Activated naive CD4-positive, alpha-beta T cell treated with anti-CD3 and anti-CD28 coated beads, Interleukin-2, amount 50 U/mL, for 16 hours (primary cell): ENCODE data around the gene UFC1.
A peak's percentile ranks its signal among the peaks of the same experiment; 100 is the strongest.

ENCODE experiments used
- DNase-seq: peaks from one replicate; pipeline ENCODE4 v3.0.0-alpha.2; 2020

UFC1 gene

GRCh38 chr1:161172349-161172748 is 18.6 kb downstream of the UFC1 start:
- no peak for DNase-seq

- no peak for DNase-seq
Measured at GRCh38 chr1:161172776-161173376, 19.1 kb downstream of the UFC1 start.

GRCh38 chr1:161173711-161174110 is 19.9 kb downstream of the UFC1 start:
- no peak for DNase-seq

DNA sequence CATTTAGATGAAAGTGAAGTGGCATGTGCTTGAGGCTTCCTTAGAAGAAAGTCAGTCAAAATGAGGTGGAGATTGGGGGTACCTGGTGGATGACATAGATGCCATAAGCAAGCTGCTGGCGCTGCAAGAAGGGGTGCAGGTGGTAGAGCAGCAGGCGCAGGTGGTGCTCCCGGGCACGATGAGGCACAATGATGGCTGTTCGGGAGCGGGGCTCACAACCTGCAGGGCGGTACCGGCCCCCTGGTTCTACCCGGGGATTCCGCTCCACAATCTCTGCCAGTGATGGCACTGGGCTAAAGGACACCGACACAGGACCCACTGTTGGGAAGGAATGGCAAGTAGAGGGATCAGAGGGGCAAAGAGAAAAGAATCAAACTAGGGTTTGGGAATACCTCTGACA is 21.1 kb downstream of the UFC1 start:
- no peak for DNase-seq

- DNase-seq: no peak
Measured at GRCh38 chr1:161175771-161176453, 22.1 kb downstream of the UFC1 start.

DNA sequence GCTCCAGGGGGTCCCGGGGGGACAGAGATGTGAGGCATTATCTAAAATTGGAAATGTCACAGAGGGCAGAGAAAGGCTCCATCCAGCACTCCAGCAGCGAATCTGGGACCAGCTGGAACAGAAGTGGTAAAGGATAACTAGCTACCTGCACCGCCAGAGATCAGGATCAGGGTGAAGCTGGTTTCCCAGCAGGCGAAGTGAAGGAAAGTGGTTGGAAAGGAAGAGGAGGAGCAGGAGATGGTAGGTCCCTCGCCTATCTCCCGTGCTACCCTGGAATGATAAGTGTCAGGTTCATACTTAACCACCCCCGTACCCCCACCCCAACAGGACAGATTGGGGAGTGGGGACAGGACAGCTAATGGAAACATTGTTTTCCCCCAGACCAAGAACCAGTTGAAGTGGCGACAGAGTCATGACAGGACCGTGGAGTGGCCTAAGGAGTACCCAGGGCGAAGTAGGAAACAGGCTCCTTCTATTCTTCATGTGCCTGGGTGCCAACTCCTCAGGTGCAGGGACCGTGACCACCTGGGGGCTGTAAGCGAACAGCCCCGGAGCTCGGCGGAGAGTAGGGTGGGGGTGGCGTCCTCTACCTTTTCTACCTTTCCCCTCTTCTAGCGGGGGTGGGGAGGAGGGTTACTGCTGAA is 22.8 kb downstream of the UFC1 start:
- DNase-seq: no peak

DNA sequence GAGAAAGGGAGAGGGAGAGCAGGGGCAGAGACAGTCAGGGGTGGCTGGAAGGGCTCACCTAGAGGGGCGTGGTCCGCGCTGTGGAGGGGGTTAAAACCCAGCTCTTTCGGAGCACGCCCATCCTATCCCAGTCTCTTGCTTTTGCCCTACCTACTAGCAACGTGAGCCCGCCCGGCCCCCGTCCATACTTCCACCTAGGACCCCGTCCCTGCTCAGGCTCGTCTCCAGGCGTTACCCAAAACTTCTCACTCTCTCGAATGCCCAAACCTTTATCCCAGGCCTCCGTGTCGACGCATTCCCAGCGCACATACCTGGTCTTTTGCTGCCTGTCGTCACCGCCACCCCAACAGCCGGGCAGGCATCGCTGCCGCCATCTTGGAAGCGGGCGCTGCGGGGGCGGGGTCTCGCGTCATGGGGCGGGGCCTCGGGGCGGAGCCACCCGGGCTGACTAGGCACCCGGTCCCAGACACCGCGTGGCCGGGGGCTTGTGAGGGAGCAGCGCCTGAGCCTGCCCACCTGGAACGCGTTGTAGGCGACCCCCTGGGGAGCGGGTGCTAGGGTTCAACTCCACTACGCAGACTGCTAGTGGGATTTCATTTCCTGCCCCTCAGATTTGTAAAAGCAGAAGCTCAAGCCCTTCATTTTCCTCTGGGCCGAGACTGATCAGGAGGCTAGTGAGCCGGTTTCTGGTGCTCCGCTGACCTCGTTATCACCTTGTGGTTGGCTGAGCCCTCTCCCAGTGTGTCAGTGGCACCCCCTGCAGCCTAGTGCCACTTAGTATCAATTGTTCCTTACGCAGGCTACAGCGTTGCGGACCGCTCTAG is 23.5 kb downstream of the UFC1 start, which contains the start of gene B4GALT3:
B4GALT3 (minus strand) TSS at position 396 of the 824 bp plus-strand sequence. CDS start 1,447 bp downstream, outside the sequence.
- peak; percentile 95 for DNase-seq

- DNase-seq: no peak
Measured at GRCh38 chr1:161177936-161178244, 24.1 kb downstream of the UFC1 start.

DNA sequence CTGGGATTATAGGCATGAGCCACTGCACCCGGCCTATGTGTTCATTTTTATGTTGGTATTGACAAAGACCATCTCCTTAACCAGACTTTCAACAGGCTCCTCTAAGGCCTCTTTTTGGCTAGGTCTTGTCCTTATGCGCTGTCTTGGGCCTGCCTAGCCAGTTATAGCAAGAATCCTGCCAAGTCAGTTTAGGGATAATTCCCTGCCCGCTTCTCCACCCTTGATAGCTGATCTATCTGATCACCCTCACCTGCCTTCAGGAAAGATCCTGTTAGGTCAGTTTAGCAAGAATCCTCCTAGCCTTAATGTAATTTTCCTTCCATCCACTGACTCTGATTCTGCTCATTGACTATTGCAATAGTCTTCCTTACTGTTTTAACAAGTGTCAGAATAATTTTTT is 25.9 kb downstream of the UFC1 start:
- no peak for DNase-seq

DNA sequence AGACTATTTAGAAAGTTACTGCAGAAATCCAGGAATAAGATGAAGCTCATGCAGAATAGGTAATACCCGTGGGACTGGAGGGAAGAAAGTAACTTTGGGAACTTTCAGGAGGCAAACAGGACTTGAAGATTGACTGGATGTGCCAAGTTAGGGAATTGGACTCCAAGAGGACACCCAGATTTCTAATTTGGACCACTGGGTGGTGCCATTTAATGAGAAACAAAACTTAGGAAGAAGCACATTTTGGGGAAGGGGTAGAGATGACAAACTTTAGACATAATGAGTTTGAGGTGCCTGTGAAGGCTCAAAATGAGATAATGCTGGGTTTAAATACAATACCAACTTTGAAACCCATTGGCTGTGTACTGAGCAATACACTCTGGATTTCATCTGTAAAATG is 26.9 kb downstream of the UFC1 start:
- no peak for DNase-seq

- peak; percentile 65 for DNase-seq
Measured at GRCh38 chr1:161182214-161182613, 28.4 kb downstream of the UFC1 start.

GRCh38 chr1:161185282-161185682 is 31.5 kb downstream of the UFC1 start:
- peak; percentile 66 for DNase-seq

DNA sequence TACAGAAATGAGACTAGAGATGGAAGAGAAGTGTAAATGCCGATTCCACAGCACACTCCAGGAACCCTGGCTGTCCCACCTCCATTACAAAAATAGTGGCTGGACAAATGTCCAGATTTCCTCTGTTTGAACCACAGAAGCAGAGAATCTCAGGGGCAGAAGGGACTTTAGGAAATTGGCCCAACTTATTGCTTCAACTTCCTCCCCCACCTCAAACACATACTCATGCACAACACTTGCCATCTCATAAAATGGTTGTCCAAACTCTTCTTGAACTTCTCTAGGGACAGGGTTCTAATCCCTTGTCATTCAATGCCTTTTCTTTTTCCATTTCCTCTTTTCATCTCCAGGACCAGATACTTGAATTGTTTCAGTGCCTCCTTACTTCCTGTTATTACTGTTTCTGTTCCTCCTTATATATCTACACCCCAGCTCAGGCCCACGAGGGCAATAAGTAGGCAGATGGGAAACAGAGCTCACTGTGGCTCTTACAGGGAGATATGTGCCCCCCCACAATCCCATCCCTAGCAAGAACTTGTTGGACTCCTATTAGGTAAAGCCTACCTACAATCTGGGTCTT is 32.0 kb downstream of the UFC1 start:
- no peak for DNase-seq

- DNase-seq: no peak
Measured at GRCh38 chr1:161187311-161187710, 33.5 kb downstream of the UFC1 start.

DNA sequence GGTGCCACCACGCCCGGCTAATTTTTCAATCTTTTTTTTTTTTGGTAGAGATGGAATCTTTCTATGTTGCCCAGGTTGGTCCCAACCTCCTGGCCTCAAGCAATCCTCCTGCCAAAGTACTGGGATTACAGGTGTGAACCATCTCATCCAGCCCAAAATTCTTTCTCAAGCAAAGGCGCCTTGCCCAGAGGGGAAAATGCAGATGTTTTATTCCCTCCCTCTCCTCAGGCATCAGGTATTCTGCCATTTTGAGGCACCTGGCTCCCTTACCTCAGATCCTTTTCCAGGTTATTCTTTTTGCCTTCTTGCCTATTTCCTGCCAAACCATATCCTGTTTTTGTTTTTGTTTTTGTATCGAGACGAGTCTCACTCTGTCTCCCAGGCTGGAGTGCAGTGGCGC is 34.6 kb downstream of the UFC1 start:
- no peak for DNase-seq

GRCh38 chr1:161189036-161189435 is 35.3 kb downstream of the UFC1 start:
- no peak for DNase-seq

DNA sequence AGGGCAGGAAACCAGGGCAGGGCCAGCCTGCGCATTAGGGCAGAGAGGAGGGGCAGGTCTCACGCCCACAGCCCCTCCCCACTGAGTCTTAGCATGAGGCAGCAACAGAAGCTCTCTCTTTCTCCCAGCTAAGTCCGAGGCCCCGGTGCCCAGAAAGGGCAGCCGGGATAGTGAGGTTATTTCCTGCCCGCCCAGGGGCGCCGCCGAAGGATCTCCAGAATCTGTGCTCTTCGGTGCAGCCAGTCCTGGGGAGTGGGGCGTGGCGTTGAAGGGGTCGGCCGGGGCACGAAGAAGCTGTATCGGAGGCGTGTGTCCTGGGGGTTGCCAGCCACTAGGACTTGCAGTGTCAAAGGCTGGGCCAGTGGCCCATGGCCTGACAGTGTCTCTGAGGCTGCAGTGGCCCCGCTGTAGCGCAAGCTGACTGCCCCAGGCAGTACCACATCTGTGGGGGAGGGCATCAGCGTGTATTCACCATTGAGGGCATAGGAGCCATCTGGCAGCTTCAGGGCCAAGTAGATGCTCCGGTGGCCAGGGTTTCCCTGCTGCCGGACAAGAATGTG is 37.3 kb downstream of the UFC1 start:
- DNase-seq: no peak

- DNase-seq: no peak
Measured at GRCh38 chr1:161191971-161192370, 38.2 kb downstream of the UFC1 start.

GRCh38 chr1:161192476-161193465 is 39.0 kb downstream of the UFC1 start:
- DNase-seq: peak; percentile 66

DNA sequence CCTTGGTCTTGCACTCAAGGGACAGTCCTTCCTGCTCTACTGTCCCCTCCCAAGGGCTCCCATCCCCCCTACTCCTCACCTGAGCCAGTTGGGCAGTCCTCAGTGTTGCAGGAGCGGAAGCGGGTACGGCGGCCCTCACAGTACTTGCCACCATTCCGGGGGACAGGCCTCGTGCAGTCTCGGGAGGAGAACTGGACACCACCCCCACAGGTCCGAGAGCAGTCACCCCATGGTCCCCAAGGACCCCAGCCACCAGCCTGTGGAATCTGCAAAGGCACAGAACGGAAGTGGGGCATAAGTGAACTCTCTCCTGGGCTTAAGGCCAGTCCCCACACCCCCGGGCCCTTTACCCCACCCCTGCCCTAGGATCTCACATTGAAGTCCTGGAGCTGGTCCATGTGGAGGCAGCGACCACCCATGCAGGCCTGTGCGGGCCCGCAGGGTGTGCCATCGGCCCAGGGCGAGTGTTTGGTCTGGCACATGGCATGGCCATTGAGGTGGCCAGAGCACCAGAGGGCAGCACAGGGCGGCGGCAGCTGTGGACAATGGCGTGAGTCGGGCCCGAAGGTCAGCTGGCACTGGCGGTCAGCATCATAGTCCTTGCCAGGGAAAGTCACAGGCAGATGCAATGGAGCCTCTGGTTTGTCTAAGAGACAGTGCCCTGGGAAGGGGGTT is 39.9 kb downstream of the UFC1 start:
- DNase-seq: no peak

DNA sequence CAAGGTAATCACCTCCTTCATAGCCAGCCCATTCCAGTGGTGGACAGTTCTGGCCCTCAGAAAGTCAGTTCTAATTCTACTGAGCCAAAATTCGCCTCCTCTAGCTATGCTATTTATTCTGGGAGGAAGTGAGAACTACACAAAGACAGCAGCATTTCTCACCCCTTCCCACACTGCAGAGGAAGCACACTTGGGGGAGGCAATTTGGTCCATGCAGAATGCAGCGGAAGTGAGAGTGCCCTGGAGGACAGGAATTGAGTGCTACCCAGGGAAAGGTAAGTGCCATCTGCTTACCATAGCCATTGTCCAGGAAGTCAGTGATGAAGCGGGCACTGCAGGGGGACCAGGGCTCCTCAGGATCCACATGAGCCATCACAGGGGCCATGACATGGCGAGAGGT is 41.4 kb downstream of the UFC1 start:
- DNase-seq: no peak
